ENCODE measurements around the gene HIVEP3.
"Not testable (repeated sequence)": the region's sequence is repeated elsewhere in the genome, so short reads cannot be mapped to it uniquely, and the experiment has no call there.

HIVEP3 gene

DNA sequence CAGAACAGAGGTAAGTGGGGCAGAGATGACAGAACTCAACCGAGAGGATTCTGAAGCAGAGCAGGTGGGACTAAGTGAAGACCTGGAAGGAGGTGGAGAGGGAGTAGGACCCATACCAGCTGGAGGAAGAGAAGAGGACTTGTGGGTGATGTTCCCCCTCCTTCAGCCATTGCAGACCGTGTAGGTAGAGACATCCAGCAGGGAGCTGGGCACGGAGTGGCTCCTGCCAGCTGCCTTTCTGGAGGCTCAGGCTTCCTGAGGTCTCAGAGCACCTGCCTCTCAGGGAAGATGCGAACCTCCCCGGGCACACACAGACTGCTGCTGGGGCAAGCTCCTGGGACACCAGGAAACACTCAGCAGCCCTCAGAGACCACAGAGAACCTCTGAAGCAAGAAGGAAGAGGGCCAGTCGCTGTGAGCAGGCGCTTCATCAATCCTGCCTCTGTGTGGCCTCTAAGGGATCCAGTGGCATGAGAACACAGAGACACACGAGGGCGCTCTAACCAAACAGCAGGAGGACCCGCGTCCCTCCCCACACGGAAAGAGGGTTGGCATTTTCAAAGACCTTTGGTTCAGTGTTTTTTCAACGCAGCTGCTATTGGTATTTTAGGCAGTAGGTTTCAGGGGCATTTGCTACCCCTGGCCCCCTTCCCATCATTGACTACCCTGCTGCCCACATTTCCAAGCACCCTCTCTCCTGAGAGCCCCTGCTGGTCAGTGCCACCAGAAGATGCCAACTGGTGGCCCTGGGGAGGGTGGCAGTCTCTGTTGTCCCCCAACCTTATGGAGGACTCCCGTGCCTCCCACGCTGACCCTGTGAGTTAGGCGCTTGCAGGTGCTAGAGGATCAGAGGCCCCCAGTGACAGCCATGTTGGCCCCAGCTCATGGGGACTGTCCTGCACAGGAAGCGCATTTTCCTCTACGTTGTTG, 344.7 kb downstream of the HIVEP3 start:
- peak; percentile 79 to 80 for DNase-seq

DNA sequence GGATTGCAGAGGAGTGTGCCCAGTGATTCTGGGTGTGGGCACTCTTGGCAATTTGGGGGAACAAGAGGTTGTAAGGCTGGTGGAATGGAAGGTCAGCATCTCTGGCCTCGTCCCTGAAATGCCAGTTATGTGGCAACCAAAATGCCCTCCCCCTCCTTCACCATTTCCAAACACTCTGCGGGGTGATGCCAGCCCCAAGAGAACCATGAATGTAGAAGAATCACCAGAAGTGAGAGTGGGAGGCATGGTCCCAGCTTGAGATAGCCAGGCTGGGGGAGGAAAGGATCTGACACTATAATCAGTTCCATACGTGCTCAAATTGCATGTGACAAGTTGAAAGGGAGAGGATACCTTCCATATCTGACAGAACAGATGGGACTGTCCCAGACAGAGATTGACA, 345.5 kb downstream of the HIVEP3 start:
- no peak for DNase-seq

DNA sequence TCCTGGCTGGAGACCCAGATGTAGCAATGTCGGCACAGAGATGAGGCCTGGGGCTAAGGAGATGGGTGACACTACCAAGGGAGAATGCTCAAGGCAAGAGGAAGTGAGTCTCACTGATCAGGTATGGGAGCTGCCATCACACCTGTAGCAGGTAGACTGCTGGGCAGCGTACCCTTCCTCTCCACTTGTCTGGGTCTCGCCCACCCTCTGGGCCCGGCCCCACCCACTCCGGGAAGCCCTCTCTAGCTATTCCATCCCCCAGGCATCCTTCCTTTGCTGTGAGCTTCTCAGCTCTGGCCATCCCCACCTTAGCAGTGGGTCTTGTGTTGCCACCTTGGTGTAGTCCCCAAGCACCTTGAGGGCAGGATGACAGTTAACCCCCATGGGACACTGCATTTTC, 346.5 kb downstream of the HIVEP3 start:
- no peak for DNase-seq

DNA sequence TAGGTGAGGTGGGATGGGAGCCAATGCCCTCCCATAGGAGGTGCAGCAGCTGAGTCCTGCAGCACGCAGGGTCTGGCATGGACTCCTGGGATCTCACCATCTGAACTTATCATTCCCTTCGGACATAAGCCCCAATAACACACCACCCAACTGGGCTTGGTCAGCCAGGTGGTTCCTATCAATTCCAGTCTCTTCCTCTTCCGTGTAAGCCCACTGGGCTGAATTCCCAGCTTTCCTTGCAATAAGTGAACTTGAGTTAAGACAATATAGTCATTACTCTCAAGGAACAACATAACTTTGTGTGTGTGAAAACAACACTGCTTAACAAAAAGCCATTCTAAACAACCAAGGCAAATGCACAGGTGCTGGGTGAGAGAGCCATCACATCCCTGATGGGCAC, 347.7 kb downstream of the HIVEP3 start:
- no peak for DNase-seq

DNA sequence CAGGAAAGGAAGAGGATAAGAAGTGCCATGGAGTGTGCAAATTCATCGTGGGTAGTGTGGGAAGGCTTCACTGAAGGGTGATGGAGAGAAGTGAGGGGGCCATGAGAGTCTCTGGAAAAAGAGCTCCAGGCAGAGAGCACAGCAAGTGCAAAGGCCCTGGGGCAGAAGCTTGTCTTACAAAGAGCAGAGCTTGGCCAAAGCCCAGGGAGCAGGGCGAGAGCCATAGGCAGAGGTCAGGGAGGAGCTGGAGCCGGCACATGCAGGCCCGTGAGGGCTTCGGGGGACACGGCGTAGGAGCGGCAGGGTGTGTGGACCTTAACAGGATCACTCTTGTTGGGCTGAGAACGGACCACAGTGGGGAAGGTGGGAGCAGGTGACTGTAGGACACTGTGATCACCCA, 350.5 kb downstream of the HIVEP3 start:
- no peak for DNase-seq

DNA sequence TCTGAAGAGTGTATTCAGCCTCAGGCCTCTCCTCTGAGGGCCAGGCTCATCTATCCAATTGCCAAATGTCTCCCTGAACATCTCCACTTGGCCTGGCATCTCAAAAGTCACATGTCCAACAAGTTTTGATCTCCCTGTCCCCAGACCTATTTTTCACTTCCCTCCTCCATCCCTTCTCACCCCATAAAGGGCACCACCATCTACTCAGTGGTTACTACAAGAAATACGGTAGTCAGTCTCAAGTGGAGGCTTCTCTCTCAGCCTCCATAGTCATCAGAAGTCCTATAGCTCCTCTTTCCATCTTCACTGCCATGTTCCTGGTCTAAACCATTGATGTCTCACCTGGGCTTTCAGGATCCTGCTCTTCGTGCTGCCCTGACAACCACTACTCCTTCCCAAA, 351.8 kb downstream of the HIVEP3 start:
- DNase-seq, result no peak

DNA sequence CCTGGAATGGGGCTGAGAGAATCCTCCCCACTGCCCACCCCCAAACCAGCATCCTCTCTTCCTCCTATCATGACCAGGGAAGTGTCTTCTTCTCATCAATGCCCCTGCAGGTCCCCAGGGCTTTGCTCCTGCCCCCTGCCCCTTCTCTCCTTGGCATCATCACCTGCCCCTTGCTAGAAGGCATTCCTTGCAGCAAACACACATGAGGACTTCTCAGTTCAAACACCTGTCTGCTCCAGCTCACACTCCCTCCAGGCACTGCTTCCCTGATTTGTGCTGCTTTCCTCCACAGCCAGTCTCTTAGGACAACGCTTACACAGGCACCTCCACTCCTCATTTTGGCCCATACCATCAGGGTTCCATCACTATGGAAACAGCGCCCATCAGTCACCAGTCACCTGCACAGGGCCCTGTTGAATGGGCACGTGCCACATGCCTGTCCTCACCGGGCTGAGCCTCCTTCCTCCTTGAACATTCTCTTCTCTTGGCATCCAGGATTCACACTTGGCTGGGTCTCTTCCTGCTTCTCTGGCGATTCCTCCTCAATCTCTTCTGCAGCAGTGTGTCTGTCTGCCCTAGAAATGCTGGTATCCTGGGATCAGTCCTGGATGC, 352.3 kb downstream of the HIVEP3 start:
- no peak for DNase-seq

DNA sequence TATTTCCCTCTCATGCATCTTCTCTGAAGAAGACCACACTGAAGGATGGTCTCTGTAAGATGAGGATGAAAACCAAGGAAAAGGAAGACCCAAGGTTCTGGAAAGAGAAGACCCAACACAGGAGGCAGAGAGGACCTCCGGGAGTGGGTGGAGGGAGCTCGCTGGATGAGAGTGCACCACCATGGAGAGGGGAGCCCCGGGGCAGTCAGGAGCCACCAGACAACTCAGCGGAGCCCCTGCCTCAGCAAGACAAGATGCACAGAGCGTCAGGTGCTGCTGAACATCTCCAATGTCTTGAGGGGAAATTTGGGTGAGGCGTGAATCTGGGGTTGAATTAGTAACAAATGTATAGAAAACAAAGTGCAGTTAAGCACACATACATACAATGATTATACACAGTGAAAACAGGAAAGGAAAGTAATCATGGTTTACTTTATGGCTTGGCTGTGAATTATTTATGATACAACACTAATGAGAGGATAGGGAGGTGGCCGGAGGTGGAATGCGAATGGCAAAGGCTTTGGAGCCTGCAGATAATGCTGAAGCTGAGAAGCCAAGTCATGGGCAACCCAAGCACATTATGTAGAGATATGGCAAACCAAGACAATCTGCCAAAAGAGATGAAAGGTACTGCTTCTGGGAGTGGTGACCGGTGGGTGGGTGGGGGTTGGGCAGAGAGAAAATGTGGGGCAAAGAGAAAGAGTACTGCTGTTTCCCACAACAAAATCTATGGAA, 353.8 kb downstream of the HIVEP3 start:
- DNase-seq, result no peak

DNA sequence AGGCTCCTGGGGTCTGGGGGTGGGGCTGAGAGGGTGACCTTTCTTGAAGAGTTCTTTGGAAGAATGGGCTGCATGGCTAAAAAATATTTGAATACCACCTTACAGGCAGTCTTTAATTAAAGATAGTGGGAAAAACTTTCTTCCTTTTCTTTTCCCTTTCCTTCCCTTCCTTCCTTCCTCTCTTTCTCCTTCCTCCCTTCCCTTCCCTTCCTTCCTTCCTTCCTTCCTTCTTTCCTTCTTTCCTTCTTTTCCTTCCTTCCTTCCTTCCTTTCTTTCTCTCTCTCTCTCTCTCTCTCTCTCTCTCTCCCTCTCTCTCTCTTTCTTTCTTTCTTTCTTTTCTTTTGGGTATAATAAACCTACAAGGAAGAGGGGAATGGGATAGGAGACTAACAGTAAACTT, 356.4 kb downstream of the HIVEP3 start:
- no peak for DNase-seq

DNA sequence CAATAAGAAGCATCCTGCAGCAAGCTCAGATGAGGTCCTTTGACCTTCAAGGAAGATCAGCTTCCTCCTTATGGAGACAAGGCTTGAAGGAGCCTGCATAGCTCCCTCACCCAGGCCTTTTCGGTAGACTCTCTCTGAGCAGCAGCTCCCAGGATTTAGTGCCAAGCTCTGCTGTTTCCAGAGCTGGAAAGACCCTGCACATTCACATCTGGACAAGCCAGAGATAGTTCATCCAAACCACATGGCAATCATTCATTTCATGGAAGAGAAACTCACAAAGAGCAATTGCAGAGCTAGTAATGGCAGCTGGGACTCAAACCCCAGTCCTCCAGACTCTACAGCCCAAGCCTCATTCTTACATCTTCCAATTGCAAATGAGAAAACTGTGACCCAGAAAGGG, 357.8 kb downstream of the HIVEP3 start:
- no peak for DNase-seq

DNA sequence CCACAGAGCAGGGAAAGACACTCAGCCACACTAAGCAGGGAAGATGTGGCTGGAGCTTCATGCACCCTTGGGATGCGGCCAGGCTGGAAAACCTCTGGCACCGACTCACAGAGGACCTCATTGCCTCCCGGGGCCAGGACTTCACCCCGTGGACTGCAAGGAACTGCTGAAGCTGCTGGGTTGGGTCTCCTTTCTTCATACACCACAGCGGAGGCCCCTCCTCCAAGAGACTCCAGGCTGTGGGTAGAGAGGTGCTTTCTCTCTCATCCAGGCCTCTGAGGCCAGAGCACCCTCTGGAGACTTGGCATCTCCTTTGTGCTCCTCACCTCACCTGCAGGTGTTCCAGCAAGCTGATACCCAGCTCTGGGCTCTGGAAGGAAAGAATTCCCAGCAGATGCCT, 358.2 kb downstream of the HIVEP3 start:
- no peak for DNase-seq

DNA sequence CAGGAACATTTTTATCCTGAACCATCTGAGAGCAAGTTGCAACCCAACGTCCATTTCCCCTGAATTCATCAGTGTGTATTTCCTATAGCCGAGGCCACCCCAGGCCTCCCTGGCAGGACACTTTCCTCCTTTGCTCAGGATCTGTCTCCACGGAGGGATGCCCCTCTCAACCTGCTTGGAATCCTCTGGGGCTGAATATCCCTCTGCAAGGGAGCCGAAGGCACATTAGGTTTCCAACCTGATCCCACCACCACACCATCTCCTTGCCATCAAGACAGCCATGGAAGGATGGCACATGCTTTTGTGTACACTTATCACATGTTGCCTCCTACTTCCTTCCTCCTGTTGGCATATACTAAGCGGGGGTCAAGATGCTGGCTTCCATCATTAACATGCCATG, 359.4 kb downstream of the HIVEP3 start:
- DNase-seq, result no peak

DNA sequence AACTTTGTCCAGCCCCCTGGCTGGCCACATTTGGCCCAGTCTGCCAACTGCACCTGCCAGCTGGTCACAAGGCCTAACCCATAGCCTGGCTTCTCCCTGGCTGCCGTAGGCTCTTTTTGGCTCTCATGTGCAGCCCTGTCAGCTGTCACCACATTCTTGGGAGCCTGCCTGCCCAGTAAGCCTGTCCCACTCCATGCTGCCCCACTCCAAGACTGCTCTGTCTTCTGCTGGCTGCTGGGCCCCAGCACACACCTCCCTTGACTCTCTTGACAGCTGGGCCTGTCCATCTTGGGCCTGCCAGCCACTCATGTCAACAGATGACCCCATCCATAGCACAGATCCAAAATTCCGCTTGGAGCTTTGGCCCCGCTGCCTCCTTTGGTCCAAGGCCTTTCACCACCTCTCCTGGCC, 360.0 kb downstream of the HIVEP3 start:
- DNase-seq, result no peak

DNA sequence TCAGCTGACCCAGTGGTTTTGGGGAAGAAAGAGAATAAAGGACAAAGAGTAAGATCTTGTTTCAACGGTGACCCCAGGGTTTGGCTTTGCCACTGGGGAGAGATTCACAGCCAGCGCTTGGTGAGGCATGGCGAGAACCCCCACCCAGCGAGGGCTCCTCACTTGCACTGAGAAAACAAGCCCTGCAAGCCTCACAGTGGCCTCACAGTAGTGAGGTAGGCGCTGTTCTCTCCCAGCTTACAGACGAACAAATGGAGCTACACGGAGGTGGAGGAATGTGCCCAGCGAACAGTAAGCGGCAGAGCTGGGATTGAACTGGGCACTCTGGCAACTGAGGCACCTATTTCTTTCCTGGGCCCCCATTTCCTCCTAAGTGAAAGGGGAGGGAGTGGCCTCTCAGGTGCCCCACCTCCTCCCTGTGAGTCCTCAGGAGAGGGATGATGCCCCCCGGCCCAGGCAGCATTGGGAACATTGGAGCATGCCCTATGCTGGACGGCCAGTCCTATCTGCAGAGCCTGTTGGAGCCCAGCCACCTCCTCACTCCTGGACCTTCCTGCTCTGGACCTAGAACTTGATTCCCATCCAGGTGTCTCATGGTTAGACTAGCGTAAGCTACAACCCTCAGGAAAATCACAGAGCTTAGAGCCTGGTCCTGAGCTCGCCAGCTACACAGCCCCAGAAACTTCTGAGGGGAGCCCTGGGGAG, 360.8 kb downstream of the HIVEP3 start:
- DNase-seq, result no peak

DNA sequence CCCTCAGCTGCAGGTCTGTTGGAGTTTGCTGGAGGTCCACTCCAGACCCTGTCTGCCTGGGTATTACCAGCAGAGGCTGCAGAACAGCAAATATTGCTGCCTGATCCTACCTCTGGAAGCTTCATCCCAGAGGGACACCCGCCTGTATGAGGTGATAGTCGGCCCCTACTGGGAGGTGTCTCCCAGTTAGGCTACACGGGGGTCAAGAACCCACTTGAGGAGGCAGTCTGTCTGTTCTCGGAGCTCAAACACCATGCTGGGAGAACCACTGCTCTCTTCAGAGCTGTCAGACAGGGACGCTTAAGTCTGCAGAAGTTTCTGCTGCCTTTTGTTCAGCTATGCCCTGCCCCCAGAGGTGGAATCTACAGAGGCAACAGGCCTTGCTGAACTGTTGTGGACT, 364.0 kb downstream of the HIVEP3 start:
- not testable (repeated sequence) for DNase-seq

DNA sequence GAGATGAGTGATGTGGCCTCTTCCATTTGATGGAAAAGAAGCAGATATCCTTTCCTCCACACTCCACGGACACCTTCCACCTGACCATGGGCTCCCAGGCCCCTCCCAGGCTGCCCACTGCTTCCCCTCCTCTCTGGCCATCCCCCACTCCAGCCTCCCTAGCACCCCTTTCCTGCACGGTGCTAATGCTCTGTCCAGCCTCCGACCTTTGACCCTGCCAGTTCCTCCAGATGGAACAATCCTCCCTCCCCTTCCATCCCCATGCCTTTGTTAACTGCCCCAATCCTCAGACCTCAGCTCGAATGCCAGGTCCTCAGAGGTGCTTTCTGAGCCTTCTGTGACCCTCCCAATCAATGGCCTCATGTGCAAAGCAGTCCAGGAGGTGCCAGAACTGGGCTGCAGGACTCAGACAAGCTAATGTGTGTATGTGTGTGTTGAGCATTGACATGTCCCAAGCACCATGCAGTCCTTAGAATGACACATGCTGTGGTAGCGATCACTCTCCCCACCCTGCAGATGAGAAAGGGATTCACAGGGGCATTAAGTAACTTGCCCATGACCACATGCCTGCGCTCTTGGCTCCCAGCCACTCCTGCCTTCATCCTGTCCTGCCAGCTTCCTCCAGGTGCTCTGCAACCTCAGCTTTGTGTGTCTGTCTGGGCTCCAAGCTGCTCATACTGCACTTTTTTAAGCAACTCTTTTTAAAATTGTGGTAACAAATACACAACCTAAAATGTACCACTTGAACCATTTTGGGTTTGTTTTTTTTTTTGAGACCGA, 370.8 kb downstream of the HIVEP3 start:
- no peak for DNase-seq

DNA sequence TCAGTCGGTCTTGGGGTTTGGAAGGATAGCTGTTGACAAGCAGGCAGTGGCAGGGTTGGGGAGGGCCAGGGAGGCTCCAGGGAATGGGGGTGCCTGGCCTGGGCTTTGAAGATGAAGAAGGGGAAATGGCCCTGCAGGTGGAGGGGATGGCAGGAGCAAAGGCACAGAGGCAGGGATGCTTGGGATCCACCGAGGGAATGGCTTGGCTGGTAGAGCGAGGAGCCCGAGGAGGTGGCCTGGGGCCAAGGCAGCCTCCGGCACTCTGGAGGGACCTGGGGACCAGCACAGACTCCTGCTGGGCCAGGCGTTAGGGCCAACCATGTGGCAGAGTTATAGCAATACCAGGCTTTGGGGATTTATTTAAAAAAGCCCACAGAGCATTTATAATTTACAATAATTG, 371.4 kb downstream of the HIVEP3 start:
- no peak for DNase-seq

DNA sequence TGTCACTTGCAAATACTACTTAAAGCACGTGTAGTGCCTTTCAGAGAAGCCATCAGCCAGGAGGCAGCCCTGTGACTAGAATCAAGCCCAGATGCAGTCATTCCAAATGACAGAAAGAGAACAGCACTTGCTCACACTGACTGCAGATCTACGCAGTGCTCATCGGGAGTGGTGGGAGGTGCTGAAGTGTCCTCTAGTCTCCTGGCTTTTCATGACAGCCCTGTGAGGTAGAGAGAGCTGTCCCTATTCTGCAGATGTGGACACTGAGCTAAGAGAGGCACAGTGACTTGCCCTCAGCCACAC, 371.9 kb downstream of the HIVEP3 start:
- no peak for DNase-seq

DNA sequence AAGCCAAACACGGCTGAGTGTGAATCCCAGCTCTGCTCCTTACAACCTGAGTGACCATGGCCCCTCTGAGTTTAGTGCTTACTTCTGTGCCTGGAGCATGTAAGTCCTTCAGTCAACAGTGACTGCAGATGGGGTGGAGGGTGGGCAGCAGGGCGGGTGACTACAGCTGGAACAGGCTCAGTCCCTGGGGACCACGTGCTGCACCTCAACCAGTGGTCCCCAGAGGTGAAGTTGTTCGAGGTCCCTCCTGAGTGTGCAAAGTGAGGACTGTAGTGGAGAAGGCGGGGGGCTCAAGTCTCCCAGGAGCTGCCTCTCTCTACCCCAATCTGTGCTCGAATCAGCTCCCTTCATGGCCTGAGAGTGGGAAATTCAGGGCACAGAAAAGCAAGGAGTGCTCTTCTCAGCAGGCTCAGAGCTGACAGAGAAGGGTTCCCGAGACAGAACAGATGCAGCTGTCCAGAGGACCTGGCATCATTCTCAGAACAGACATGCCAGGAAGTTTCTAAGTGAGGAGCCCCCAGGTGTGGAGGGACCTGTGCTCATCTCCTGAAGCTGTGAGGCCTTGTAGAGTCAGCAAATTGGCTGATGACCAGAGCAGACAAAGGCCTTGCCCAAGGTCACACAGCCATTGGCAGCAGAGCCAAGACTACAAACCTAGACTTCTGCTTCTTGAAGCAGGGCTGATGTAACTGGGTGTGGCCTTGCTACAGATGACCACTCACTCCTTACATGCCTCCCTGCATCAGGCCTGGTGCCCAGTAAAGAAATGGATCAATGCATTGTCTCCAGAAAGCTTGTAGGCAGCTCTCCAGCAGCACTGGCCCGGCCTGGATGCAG, 372.5 kb downstream of the HIVEP3 start:
- DNase-seq, result no peak

DNA sequence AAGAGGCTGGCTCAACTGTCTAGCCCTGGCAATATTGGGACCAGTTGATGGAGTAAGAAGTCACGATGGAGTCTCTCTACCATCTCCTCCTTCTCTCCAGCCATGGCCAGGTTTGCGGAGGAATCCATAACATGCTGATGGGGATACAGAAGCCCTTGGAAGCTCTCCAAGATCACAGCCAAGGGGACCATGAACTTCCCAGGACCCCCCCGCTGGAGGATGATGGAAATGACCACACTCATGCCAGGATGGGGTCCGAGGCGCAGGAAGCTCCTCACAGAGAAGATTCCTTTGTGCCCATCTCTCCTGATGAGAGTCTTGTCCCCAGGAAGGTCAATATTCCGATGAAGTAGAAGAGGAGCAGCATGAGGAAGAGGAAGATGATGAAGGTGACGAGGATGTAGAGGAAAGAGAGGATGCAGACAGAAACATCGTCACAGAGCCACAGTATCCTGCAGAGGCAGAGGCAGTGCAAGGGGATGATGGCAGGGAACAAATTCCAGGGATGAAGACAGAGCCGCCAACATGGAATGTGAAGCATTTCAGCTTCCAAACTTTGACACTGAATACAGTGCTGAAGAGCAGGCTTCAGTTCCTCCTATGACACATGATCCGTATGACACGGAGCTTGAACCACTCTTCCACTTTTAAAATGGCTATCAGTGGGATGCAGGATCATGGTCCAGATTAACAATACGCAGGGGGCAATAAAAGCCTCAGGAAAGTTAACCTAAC, 376.4 kb downstream of the HIVEP3 start:
- no peak for DNase-seq

DNA sequence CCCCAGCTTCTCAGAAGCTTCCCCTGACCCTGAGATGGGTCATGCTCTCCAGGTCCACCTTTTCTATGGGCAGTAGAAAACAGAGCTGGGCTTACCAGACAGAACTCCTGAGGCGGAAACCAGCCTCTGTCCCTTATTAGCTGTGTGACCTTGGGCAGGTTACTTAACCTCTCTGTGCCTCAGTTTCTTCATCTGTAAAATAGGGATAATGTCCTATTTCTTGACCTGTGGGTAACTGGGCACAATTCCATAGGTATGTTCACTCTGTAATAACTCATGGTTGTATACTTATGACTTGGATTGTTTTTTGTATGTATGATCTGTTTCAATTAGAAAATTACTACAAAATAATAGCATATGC, 377.1 kb downstream of the HIVEP3 start:
- no peak for DNase-seq
